HG02938 (cell line): ENCODE results near the gene MRPL54.

Experiments used
- ATAC-seq: cut with Tn5 transposase; IDR thresholded peaks from one replicate; pipeline ENCODE4 v1.9.1; 2021; ENCODE audit warnings: mild to moderate bottlenecking, moderate library complexity; ENCODE audit not compliant: unreplicated experiment

Gene MRPL54

DNA sequence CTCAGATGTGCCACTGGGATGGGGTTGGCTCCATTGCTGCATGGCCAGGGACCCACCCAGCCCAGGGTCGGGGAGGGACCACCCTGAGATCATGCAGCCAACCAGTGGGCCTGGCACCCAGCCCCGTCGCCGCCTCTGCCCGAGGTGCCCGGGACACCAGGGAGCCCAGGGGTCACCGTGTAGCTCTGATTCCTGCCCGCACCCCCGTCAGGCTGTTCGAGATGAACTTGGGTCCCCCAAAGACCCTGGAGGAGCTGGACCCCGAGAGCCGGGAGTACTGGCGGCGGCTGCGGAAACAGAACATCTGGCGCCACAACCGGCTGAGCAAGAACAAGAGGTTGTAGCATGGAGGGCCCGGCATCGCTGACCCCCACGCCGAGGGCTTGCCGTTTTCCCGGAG is 4.6 kb downstream of the MRPL54 start:
- ATAC-seq: no peak

- no peak for ATAC-seq
Measured at GRCh38 chr19:3768015-3768747, 5.7 kb downstream of the MRPL54 start.

DNA sequence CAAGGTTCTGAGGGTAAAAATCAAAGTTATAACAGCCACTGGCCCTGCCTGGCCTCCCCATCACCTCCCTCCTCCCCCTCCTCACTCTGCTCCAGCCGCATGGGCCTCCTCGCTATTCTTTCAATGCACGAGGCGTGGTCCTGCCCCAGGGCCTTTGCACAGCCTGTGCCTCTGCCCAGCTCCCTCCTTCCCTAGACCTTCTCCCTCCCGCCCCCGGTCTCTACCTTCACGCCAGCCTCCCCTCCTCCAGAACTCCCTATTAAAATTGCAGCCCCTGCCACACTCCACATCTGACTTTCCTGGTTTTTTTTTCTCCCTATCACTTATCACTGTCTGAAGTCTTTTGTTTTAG is 6.2 kb downstream of the MRPL54 start:
- ATAC-seq: no peak

DNA sequence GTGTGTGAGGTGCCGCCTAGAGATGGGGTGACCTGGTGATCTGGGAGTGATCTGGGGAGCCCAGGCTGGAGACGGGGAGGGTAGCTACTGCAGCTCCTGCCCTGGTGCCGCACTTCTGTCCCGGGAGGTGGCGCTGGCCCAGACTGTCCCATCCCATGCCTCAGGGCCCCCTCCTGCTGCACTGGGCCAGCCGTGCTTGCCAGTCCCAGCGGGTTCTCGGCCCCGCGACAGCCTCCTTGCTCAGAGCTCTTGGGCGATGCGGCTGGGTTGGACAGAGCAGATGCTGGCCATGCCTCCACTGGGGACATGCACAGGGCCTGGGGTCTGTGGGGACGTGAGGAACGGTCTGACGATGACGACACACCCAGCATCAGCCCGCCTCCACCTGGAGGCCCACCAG is 7.0 kb downstream of the MRPL54 start:
- no peak for ATAC-seq

DNA sequence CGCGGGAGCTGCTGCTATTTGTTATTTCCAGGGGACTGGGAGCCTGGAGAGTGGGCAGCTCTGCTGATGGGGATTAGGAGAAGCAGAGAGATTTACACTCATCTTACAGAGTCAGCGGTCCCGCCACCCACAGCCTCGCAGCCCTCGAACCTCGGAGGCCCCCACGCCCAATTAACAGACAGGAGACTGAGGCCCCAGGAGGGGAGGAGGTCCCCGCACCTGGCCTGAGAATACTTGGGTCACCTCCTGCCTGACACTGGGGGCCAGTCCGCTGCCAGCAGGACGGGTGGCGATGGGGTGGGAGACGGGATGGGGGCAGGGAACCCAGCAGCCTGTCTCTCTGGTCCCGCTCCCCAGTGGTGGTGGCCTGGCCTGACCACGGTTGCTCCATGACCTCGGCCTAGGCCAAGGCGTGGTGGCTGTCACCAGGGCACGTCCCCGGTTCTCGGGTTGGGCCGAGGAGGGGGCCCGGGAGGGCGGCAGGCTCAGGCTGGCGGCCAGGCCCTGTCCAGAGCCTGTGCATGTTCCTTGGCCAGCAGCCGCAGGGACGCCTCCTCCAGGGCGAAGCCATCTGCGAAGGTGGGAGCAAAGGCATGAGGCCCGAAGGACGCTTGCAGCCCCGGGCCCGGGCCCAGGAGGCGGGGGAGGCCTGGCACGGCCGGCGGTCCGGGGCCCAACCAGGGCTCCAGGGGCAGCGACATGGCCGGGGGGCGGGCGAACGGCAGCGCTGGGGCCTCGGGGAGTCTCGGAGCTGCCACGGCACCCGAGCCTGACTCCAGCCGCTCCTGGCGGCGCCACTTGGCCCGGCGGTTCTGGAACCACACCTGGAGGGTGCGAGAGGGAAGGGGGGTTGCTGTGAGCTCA is 7.9 kb downstream of the MRPL54 start:
- no peak for ATAC-seq

DNA sequence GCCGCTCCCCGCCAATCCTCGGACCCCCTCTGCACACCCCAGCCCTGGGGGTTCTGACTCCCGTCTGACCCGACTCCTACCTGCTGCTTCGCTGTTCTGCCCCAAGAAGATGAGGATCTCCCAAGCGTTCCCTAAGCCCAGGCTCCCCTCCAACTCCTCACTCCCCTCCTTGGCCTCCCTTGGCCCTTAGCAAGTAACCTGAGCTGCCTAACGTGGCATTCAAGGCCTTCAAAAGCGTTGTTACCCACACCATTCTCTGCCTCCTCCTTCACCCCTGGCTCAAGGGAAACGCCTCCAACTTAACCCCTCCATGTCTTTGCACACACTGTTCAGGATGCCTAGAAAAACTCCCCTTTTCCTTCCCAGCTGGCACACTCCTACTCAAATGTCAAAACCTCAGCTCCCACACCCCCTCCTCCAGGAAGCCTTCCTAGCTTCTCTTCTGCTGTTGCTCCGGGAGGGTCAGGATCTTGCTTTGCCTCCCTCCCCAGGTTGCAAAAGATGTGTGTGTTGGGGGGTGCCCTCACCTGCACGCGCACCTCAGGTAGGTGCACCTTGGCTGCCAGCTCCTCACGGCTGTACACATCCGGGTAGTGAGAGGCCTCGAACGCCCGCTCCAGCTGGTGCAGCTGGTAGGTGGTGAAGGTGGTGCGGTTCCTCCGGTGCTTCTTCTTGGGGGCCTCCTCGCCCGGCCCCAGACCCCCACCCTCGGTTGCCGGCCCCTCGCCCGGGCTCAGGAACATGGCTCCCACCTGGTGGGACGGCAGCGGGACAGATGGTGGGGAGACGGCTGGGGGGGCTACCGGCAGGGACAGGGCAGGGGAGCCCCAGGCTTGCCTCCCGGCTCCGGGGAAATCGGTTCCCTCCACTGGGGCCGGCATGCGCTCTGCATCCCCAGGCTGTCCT is 8.8 kb downstream of the MRPL54 start:
- no peak for ATAC-seq

DNA sequence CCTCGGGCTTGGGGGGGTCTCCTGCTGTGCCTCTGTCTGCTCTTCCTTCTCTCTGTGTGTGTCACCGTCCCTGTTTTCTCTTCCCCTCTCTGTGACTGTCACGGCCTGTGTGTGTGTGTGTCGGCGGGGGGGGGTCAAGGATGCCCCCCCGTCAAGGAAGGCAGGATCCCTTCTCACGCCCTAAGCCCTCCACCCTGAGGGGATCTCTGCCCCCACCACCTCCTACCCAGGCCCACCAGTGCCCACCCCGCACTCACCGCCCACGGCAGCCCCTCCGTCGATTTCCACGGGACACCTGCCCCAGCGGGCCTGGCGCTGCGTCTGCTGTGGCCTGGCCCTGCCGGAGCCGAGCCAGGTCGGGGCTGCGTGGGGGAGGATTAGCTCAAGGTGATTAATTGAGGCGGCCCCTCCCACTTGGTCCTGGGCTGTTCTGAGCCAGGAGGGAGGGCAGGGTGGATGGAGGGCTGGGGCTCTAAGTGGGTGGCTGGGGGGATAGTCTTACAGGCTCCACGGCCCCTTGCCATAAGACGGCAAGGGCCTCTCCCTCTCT is 9.5 kb downstream of the MRPL54 start, which contains the start of gene RAX2:
Gene RAX2, minus strand, starts transcription at position 323 of the 550 bp plus-strand sequence. CDS start 486 bp downstream, outside the sequence.
- ATAC-seq: no peak

- no peak for ATAC-seq
Measured at GRCh38 chr19:3773814-3774515, 11.5 kb downstream of the MRPL54 start.

GRCh38 chr19:3774621-3775373 is 12.3 kb downstream of the MRPL54 start:
- no peak for ATAC-seq

- ATAC-seq: no peak
Measured at GRCh38 chr19:3775374-3775711, 12.9 kb downstream of the MRPL54 start.

DNA sequence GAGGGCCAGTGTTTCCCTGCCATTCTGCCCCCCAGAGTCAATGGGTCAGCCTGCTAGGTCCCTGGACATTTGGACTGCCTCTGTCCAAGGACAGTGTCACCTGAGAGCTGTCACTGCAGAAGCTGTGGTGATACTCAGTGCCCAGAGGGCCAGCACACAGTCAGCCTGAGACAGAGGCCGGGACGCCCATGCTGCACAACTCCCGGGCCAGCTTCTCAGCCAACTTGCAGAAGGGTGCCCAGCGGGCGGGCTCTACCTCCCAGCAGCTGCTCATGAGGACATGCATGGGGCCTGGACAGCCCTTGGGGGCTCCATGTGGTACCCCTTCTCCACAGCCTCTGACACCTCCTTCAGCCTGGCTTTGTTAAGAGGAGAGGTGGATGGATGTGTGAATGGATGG is 13.3 kb downstream of the MRPL54 start:
- ATAC-seq: no peak

DNA sequence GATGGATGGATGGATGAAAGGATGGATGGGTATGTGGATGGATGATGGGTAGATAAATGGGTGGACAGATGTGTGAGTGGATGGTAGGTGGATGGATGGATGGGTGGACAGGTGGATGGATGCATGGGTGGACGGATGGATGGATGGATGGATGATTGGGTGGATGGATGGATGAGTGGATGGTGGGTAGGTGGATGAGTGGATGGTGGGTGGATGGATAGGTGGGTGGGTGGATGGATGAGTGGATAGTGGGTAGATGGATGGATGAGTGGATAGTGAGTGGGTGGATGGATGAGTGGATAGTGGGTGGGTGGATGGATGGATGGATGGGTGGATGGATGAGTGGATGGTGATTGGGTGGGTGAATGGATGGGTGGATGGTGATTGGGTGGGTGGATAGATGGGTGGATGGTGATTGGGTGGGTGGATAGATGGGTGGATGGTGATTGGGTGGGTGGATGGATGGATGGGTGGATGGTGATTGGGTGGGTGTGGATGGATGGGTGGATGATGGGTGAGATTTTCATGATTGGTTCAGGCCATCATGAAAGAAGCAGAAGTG is 14.1 kb downstream of the MRPL54 start:
- ATAC-seq: no peak

DNA sequence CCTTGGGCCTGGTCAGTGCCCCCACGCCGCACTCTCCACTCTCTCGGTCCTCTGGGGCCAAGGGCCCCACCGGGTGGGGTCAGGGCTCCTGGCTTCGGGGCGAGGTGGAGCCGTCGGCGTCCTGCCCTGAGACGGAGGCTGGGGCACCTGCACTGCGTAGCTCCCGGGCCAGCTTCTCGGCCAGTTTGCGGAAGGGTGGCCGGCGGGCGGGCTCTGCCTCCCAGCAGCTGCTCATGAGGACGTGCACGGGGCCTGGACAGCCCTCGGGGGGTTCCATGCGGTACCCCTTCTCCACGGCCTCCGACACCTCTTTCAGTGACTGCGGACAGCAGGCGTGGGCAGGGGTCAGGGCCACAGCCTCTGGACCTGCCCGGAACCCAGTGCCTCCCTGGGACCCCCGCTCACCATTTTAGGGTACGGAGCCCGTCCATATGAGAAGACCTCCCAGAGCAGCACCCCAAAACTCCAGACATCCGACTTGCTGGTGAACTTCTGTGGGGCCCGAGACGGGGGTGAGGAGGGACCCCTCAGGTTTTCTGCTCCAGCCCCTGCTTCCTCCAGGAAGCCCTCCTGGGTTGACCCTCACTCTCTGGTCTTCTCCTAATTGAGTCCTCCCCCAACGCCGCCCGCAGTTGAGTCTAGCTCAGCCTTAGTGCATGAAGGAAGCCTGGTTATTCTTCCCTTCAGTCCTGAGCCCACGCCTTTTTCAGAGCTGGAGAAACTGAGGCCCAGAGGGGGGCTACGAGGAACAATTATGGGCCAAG is 15.8 kb downstream of the MRPL54 start:
- ATAC-seq: no peak

DNA sequence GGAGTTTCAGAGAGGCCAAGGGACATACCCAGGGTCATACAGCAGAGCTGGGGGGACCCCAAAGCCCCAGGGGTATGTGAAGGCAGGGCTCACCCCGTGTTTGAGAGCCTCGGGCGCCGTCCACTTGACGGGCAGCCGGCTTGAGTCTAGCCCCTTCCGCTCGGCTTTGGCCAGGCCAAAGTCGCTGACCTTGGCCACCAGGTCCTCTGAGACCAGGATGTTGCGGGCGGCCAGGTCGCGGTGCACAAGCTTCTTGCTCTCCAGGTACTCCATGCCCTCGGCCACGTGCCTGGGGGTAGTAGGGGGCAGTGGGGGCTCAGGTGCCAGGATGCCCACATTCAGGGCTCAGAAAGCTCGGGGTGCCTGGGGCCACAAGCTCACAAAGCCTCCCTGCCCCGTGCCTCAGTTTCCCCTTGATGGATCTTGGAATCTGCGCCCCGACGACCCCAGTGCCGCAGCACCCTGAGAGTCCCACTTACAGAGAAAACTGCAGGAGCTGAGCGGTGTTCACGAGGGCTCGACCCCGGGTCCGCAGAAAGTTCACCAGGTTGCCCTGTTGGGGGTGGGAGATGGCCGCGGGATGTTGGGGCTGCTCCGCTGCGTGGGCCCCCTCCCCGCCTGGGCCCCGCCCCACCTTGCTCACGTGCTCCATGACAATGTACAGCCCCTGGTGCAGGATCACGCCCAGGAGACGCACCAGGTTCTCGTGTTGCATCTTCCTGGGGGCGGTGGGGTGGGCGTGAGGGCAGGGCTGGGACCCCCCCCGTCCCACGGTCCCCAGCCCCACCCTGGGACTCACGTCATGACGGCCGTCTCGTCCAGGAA is 16.6 kb downstream of the MRPL54 start:
- ATAC-seq: no peak

GRCh38 chr19:3780786-3781304 is 18.4 kb downstream of the MRPL54 start:
- ATAC-seq: no peak

- no peak for ATAC-seq
Measured at GRCh38 chr19:3781603-3782002, 19.1 kb downstream of the MRPL54 start.

- no peak for ATAC-seq
Measured at GRCh38 chr19:3782330-3782729, 19.8 kb downstream of the MRPL54 start.

- ATAC-seq: no peak
Measured at GRCh38 chr19:3782903-3783302, 20.4 kb downstream of the MRPL54 start.
